Pons (tissue), 1 donor: ENCODE results near the gene RNF11.

ENCODE experiments used
- DNase-seq: peaks from one replicate; pipeline ENCODE4 v3.0.0-alpha.2; 2016; ENCODE audit warnings: low spot score

Gene RNF11

DNA sequence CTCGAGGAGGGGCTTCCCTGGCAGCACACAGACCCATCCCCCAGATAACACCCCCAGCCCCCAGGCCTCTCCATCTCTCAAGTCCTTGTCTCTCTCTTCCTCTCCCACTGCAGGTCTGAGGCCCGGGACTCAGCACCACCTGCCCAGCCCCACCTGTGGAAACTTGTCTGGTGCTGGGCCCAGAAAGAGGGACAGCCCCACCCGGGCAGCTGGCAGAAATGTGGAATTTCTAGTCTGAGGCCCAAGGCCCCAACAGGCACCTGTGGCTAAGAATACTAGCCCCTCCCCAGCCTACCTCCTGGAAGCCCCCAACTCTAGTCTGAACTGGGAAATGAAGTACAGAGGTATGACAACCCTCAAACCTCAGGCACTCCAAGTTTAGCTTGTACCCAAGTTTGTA, 78.9 kb downstream of the RNF11 start:
- DNase-seq = no peak

DNA sequence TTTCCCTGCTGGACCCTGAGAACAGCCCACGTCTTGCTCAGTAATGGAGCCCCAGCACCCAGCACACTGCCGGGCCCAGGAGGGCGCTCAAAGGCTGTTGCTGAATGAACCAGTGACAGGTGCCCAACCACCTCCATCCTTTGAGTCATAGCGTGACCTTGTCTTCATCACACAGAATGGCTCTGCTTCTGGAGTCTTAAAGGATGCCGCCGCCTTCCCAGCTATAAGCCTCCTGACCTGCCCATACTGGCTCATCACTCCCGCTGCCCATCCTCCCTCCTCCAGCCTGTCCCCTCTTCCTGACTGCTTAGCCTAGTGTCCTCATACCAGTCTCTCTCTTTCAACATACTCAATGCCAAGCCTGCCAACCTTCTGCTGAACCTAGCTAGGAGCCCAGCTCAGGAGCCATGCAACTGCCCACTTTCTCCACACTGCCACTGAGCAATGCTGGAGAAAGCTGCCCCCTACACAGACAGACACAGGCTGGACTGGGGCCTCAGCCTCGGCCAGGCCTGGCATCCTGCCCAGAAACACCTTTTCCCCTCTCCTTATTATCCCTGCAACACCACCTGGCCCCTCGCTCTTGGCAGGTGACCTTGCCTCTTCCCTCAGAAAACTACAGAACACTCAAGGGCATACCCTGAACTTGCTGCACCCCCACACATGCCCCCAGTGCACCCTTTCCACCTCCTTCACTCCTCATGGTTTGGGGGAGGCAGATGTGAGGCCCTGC, 80.2 kb downstream of the RNF11 start:
- no peak for DNase-seq

DNA sequence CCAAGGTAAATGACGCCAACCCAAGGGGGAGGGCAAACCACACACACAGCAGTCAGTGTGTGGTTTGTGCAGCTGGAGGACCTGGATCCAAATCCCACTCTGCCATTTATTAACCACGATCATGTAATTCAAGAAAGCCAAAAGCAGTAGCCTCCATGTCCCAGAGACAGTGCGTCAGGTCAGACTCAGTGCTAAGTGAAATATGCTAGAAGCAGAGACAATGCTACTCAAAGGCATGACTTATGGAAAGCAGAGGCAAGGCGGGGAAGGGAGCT, 80.7 kb downstream of the RNF11 start:
- DNase-seq = no peak

DNA sequence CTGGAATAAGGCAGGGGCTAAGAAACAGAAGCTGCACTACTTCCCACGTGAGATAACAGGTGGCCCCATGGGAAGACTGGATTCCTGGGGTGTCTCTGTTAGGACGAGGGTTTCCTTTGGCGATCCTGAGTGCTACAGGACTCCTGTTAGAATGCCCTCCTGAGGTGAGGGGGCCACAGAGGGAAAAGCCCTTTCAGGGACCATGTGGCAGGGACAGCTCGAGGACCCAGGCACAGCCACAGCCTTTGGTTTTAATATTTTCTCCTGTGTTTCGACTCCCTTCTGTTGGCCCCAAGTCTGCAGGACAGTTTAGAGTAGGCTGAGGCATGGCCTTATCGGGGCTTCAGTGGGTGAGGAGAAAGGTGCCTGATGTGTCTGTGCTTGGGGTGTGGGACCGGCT, 81.7 kb downstream of the RNF11 start:
- no peak for DNase-seq

DNA sequence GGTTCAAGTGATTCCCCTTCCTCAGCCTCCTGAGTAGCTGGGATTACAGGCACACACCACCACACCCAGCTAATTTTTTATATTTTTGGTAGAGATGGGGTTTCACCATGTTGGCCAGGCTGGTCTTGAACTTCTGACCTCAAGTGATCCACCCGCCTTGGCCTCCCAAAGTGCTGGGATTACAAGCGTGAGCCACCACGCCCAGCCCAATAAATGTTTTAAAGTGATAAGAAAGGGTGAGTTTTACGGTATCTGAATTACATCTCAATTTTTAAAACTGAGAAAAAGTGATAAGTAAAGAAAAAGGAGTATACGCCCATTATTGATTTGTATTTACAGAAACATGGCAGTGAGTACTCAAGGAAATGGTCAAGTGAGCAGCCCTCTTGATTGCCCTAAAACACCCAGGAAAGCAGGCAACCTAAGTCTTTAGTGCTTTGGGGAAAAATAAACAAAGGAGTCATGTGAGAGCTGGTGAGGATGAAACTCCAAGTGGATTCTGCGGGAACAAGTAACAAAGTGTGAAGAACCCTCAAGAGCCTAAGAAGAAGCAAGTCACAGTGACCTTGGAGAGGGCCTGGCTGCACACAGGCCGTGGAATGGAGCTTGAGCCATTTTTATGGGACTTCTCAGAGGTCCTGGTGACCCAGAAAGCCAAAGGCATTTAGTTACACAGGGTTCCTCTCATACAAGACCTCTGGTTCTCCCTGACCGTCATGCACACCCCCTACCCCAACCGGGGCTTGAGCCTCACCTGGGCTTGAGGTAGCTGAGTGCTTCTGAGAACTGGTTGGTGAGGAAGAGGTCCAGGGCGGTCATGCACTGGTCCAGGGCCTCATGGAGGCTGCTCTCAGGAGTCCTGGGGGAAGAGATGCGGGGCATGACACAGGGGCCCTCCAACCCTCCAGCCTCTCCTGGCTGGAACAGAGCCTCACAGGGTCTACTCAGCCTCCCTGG, 85.2 kb downstream of the RNF11 start:
- DNase-seq = no peak

DNA sequence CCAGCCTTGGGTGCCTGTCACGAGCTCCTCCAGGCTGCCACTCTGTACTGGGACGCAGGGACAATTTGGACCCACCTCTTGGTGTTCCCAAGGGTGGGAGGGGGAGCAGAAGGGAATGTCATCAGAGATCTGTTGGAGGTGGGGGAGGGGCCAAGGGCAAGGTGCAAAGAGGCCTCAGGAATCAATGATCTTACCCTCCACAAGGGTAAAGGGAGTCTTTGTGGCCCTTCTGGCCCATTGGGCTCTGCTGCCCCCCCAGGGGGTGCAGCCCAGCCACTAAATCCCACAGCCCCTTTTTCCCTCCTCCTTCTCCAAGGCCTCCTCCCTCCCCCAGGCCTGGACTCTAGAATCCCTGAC, 85.8 kb downstream of the RNF11 start:
- no peak for DNase-seq

DNA sequence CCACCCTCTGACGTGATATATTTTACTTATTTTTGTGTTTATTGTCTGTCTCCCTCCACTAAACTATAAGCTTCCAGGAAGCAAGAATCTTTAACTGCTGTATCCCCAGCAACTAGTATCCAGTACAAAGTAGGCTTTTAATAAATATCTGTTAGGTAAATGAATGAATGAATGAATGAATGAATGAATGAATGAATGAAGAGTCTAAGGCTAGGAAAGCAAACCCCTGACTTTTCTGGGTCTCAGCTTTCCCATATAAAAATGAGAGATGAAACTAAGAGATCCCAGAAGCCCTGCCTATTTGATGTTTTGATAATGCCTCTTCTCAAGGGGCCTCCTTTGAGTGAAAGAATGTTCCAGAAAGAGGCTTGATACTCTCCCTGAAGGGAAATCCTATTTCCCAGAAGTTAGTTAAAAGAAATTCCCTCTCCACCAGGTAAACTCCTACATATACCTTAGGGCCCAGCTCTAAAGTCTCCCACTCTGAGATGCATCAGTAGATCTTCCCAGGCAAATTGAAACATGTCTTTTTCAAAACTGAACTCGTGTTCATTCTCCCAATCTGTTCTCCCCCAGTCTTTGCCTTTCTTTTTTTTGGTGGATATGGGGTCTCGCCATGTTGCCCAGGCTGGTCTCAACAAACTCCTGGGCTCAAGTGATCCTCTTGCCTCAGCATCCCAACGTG, 86.5 kb downstream of the RNF11 start:
- no peak for DNase-seq
